Measurements from ENCODE around the gene TSPAN9.

GRCh38 chr12:3195337-3195736, 118.2 kb downstream of the TSPAN9 start:
- TF ChIP-seq REST (IDR thresholded peaks at IDR 0.05; ENCODE audit: insufficient read depth in 1 of 2, low read depth in 2 of 2, low read length in 2 of 2): no peak
- no peak for TF ChIP-seq SIN3A (IDR thresholded peaks at IDR 0.05; ENCODE audit: borderline replicate concordance, insufficient read depth, low read length)
- TF ChIP-seq POLR2AphosphoS5 (IDR thresholded peaks at IDR 0.05; ENCODE audit: low read depth, low read length): no peak
- TF ChIP-seq TAF1 (IDR thresholded peaks at IDR 0.05; ENCODE audit: borderline replicate concordance, insufficient read depth, low read length): no peak
- no peak for TF ChIP-seq FOXP2 (optimal IDR thresholded peaks at IDR 0.05; ENCODE audit: borderline replicate concordance, extremely low read depth, extremely low read length, insufficient read depth)
